Stimulated activated CD4-positive, alpha-beta T cell treated with anti-CD3 and anti-CD28 coated beads, TNF-alpha, amount 100 ng/mL, for 24 hours (primary cell): Measurements from ENCODE around the gene TRIM47.
A peak's percentile ranks its signal among the peaks of the same experiment; 100 is the strongest.
"Not testable (repeated sequence)": the region's sequence is repeated elsewhere in the genome, so short reads cannot be mapped to it uniquely, and the experiment has no call there.

ENCODE experiments used
- DNase-seq, 3 experiments: peaks; one replicate each; pipeline ENCODE4 v3.0.0-alpha.2; 2020; ENCODE audit warnings: low read depth in 3 of 3

Gene TRIM47

GRCh38 chr17:75891605-75892555 lies 13.5 kb upstream of the TRIM47 start:
- DNase-seq = no peak

- DNase-seq = no peak
Measured at GRCh38 chr17:75891022-75891604, 12.7 kb upstream of the TRIM47 start.

GRCh38 chr17:75889454-75889853 lies 11.1 kb upstream of the TRIM47 start:
- no peak for DNase-seq

GRCh38 chr17:75888484-75888883 lies 10.1 kb upstream of the TRIM47 start:
- no peak for DNase-seq

GRCh38 chr17:75885860-75886259 lies 7.5 kb upstream of the TRIM47 start:
- not testable (repeated sequence) for DNase-seq

GRCh38 chr17:75885431-75885830 lies 7.0 kb upstream of the TRIM47 start:
- no peak for DNase-seq

GRCh38 chr17:75881678-75882454 lies 3.5 kb upstream of the TRIM47 start:
- no peak for DNase-seq

GRCh38 chr17:75880266-75880665 lies 1.9 kb upstream of the TRIM47 start:
- DNase-seq = no peak

GRCh38 chr17:75877752-75878173 lies 618 bp downstream of the TRIM47 start:
- peak; percentile 37 to 68 (median 54) for DNase-seq

GRCh38 chr17:75876938-75877751 lies 1.2 kb downstream of the TRIM47 start:
- DNase-seq = peak in 1 of 3 experiments; percentile 56

GRCh38 chr17:75876190-75876937 lies 2.0 kb downstream of the TRIM47 start:
- peak in 1 of 3 experiments; percentile 75 for DNase-seq

- no peak for DNase-seq
Measured at GRCh38 chr17:75875940-75876189, 2.5 kb downstream of the TRIM47 start.

GRCh38 chr17:75875182-75875939 lies 3.0 kb downstream of the TRIM47 start:
- DNase-seq = no peak

GRCh38 chr17:75874323-75875181 lies 3.8 kb downstream of the TRIM47 start:
- DNase-seq = no peak

- no peak for DNase-seq
Measured at GRCh38 chr17:75873587-75874322, 4.6 kb downstream of the TRIM47 start.

- DNase-seq = no peak
Measured at GRCh38 chr17:75872434-75873351, 5.7 kb downstream of the TRIM47 start.

- not testable (repeated sequence) for DNase-seq
Measured at GRCh38 chr17:75870228-75870627, 8.2 kb downstream of the TRIM47 start.
